ENCODE data around the gene HS1BP3.

Gene HS1BP3

GRCh38 chr2:20567926-20568179 lies 83.0 kb downstream of the HS1BP3 start:
- DNase-seq (ENCODE audit: low read depth, low spot score): no peak
- TF ChIP-seq CTCF (IDR thresholded peaks at IDR 0.05; ENCODE audit: insufficient read depth, low read length, missing control alignments): no peak
- ChIA-PET POLR2A (interaction anchor here (1.9 kb wide), 1 partner anchor 121 kb away, joined by 12 read pairs; the partner anchor contains the start of gene RHOB), CTCF (interaction anchor here (1.1 kb wide), 1 partner anchor 32 kb away, joined by 4 read pairs; no protein-coding TSS in a partner anchor)
- H3K4me3 ChIP-seq (ENCODE audit: low read depth, low read length): no peak overlapping the region
